Right cardiac atrium (tissue), 5 donors: ENCODE measurements around the gene PNMA6E. TPM values are rescaled to one million over a fixed set of nuclear protein-coding genes. Genes with fewer than 3 reads are reported as not detected.

Experiments used
- ATAC-seq, 2 donors: fragments of 200-7000 bp; cut with Tn5 transposase; one replicate each; pipeline versions ENCODE4 v1.8.0 to v1.9.1; 2020; ENCODE audit warnings: moderate library complexity in 2 of 2, mild to moderate bottlenecking in 1 of 2
- DNase-seq, 3 donors: peaks; one replicate each; pipeline ENCODE4 v3.0.0-alpha.2; 2020
- H3K27ac ChIP-seq: one replicate; pipeline ENCODE4 v1.5.1; 2013; ENCODE audit warnings: mild to moderate bottlenecking, low read length, control low read depth, moderate library complexity
- H3K27me3 ChIP-seq: one replicate; pipeline ENCODE4 v1.6.1; 2013; ENCODE audit not compliant: control insufficient read depth, insufficient read depth
- H3K4me1 ChIP-seq: one replicate; pipeline ENCODE4 v1.6.1; 2013; ENCODE audit warnings: low read length; ENCODE audit not compliant: control insufficient read depth, insufficient read depth
- H3K4me3 ChIP-seq: one replicate; pipeline ENCODE4 v1.5.1; 2013; ENCODE audit warnings: low read length, control low read depth
- H3K9me3 ChIP-seq: one replicate; pipeline ENCODE4 v1.6.1; 2013; ENCODE audit warnings: low read length; ENCODE audit not compliant: control insufficient read depth
- WGBS: extraction: QIAGEN DNeasy Blood & Tissue Kit; methylation state at CpG from one replicate; pipeline ENCODE4 v1.1.7; 2013; 5-methylcytosine and 5-hydroxymethylcytosine counted together
- intact Hi-C, 4 donors: fragments of 100-400 bp; cut with DNase I; formaldehyde crosslinking; loops; one replicate each; pipeline versions ENCODE4 v1.11.0 to v1.14.0; 2022 to 2023
- polyA plus RNA-seq: library from polyadenylated mRNA; stranded (reverse); fragments of 200-250 nt; gene quantifications from one replicate; pipeline ENCODE4 v1.2.3, GENCODE V29; 2013
- total RNA-seq, 4 donors: library from RNA; stranded (reverse); fragmentation: NEBNext Ultra II Directional; extraction: Animal tissue kit (Norgen Biotek cat#: 25700); gene quantifications; one replicate each; pipeline ENCODE4 v1.2.1, GENCODE V29; 2021
- donor health status: healthy with polysubstance abuse.
- donor health status: DM: no; HTN: yes; CAD: no.
- donor health status: DM: no; HTN: no; CAD: no.
- donor health status: DM: no; HTN: yes; CAD: no; lungs with severe emphysema.
- donor health status: DM: yes; HTN: yes; CAD: no.

Gene PNMA6E
- total and polyA plus RNA-seq, 5 donors: not detected

GRCh38 chrX:153412746-153413720 is 11.9 kb upstream of the PNMA6E start:
- peak in 1 of 3 donors; percentile 62 for DNase-seq
- intact Hi-C loops: no loop called here
- 74% methylated on average over 23 of the region's 23 CpGs for WGBS
- Histone ChIP-seq H3K4me1 (no peaks in the 10 kb centered on the region), H3K27ac (no peak overlapping the region), H3K4me3 (no peak overlapping the region), H3K9me3 (no peaks in the 10 kb centered on the region), H3K27me3 (no peaks in the 10 kb centered on the region)
- ATAC-seq: no peak

GRCh38 chrX:153411988-153412574 is 10.9 kb upstream of the PNMA6E start:
- Histone ChIP-seq H3K27me3 (no peaks in the 10 kb centered on the region), H3K27ac (no peak overlapping the region), H3K9me3 (no peaks in the 10 kb centered on the region), H3K4me1 (no peaks in the 10 kb centered on the region), H3K4me3 (peak overlapping the region; percentile 51)
- 41% methylated on average over 17 of the region's 17 CpGs for WGBS
- intact Hi-C loops: no loop called here
- DNase-seq (peak in 1 of 3 donors; percentile 50), ATAC-seq (no peak)

GRCh38 chrX:153411255-153411987 is 10.3 kb upstream of the PNMA6E start, which contains the start of gene ZFP92:
Gene ZFP92, plus strand, starts transcription at chrX:153411472. Its CDS starts 6,851 bp downstream, at chrX:153418323.
- peak within 1 kb of the TSS; percentile 51 for H3K4me3 ChIP-seq
- ATAC-seq (peak; percentile 84 to 86), DNase-seq (peak; percentile 46 to 82 (median 79))
- H3K9me3 ChIP-seq: no peaks in the 10 kb centered on the region
- H3K27me3 ChIP-seq: no peaks in the 10 kb centered on the region
- H3K27ac ChIP-seq: no peak within 1 kb of the TSS
- WGBS: 3% methylated on average over 75 of the region's 75 CpGs
- H3K4me1 ChIP-seq: no peaks in the 10 kb centered on the region
- intact Hi-C loops: no loop called here

GRCh38 chrX:153410888-153411254 is 9.7 kb upstream of the PNMA6E start:
- no peak overlapping the region for H3K27ac ChIP-seq
- H3K9me3 ChIP-seq: no peaks in the 10 kb centered on the region
- peak overlapping the region; percentile 51 for H3K4me3 ChIP-seq
- no peaks in the 10 kb centered on the region for H3K4me1 ChIP-seq
- no peaks in the 10 kb centered on the region for H3K27me3 ChIP-seq
- ATAC-seq (no peak), DNase-seq (no peak)
- intact Hi-C loops: no loop called here
- 41% methylated on average over 12 of the region's 12 CpGs for WGBS

- Histone ChIP-seq H3K4me1 (no peaks in the 10 kb centered on the region), H3K4me3 (no peak overlapping the region), H3K9me3 (no peaks in the 10 kb centered on the region), H3K27me3 (no peaks in the 10 kb centered on the region), H3K27ac (no peak overlapping the region)
- WGBS: 89% methylated on average over 15 of the region's 15 CpGs
- intact Hi-C loops: no loop called here
- DNase-seq (peak in 1 of 3 donors; percentile 40), ATAC-seq (no peak)
Measured at GRCh38 chrX:153410373-153410772, 9.2 kb upstream of the PNMA6E start.

GRCh38 chrX:153409414-153410101 is 8.4 kb upstream of the PNMA6E start:
- no peak overlapping the region for H3K27ac ChIP-seq
- H3K27me3 ChIP-seq: no peaks in the 10 kb centered on the region
- intact Hi-C loops: no loop called here
- 85% methylated on average over 30 of the region's 30 CpGs for WGBS
- peak in 1 of 3 donors; percentile 43 for DNase-seq
- ATAC-seq: no peak
- no peaks in the 10 kb centered on the region for H3K9me3 ChIP-seq
- H3K4me1 ChIP-seq: no peaks in the 10 kb centered on the region
- H3K4me3 ChIP-seq: no peak overlapping the region

- no peak for ATAC-seq
- no peaks in the 10 kb centered on the region for H3K27me3 ChIP-seq
- WGBS: 94% methylated on average over 12 of the region's 12 CpGs
- H3K9me3 ChIP-seq: no peaks in the 10 kb centered on the region
- H3K4me3 ChIP-seq: no peak overlapping the region
- no peak overlapping the region for H3K27ac ChIP-seq
- intact Hi-C loops: no loop called here
- no peaks in the 10 kb centered on the region for H3K4me1 ChIP-seq
- peak in 1 of 3 donors; percentile 48 for DNase-seq
Measured at GRCh38 chrX:153408871-153409351, 7.8 kb upstream of the PNMA6E start.

- Histone ChIP-seq H3K27ac (no peak overlapping the region), H3K4me1 (no peaks in the 10 kb centered on the region), H3K4me3 (no peak overlapping the region), H3K9me3 (no peaks in the 10 kb centered on the region), H3K27me3 (no peaks in the 10 kb centered on the region)
- ATAC-seq (no peak), DNase-seq (peak in 1 of 3 donors; percentile 36)
- intact Hi-C loops: no loop called here
- WGBS: 80% methylated on average over 10 of the region's 10 CpGs
Measured at GRCh38 chrX:153408221-153408721, 7.1 kb upstream of the PNMA6E start.

- peak in 1 of 3 donors; percentile 11 for DNase-seq
Measured at GRCh38 chrX:153407736-153408135, 6.6 kb upstream of the PNMA6E start.

GRCh38 chrX:153406903-153407302 is 5.8 kb upstream of the PNMA6E start:
- WGBS: 82% methylated on average over 7 of the region's 7 CpGs
- Histone ChIP-seq H3K9me3 (no peaks in the 10 kb centered on the region), H3K4me1 (no peaks in the 10 kb centered on the region), H3K27ac (no peak overlapping the region), H3K27me3 (no peaks in the 10 kb centered on the region), H3K4me3 (no peak overlapping the region)
- ATAC-seq (no peak), DNase-seq (peak in 1 of 3 donors; percentile 29)
- intact Hi-C loops: no loop called here

More at GRCh38 chrX:153407736-153408135, 6.6 kb upstream of the PNMA6E start:
- H3K4me3 ChIP-seq: no peak overlapping the region
- 61% methylated on average over 3 of the region's 3 CpGs for WGBS
- intact Hi-C loops: no loop called here
- H3K4me1 ChIP-seq: no peaks in the 10 kb centered on the region
- H3K9me3 ChIP-seq: no peaks in the 10 kb centered on the region
- H3K27me3 ChIP-seq: no peaks in the 10 kb centered on the region
- H3K27ac ChIP-seq: no peak overlapping the region
- ATAC-seq: no peak
